OCI-LY1 (cell line): ENCODE data around the gene SIRT4.
A peak's percentile ranks its signal among the peaks of the same experiment; 100 is the strongest.

Experiments
- H2AFZ ChIP-seq: fragments of 200-600 bp; sonication (generic), shearing (Covaris generic); 2 replicates; pipeline ENCODE4 v1.6.0; 2014; ENCODE audit warnings: antibody characterized with exemption, mild to moderate bottlenecking, low read length
- H3F3A ChIP-seq: fragments of 200-600 bp; sonication (generic), shearing (Covaris generic); 2 replicates; pipeline ENCODE4 v1.6.0; 2014; ENCODE audit warnings: mild to moderate bottlenecking, antibody characterized with exemption, low read length, moderate library complexity; ENCODE audit not compliant: insufficient read depth
- H3K27ac ChIP-seq: fragments of 200-600 bp; sonication (generic); 2 replicates; pipeline ENCODE4 v1.5.1; 2014; ENCODE audit warnings: low read length, mixed run types, mild to moderate bottlenecking, low read depth; ENCODE audit not compliant: poor library complexity, severe bottlenecking
- H3K27me3 ChIP-seq: fragments of 200-600 bp; sonication (generic); 2 replicates; pipeline ENCODE4 v1.6.0; 2014; ENCODE audit warnings: antibody characterized with exemption, mild to moderate bottlenecking, low read length, moderate library complexity; ENCODE audit not compliant: insufficient read depth
- H3K36me3 ChIP-seq: fragments of 200-600 bp; sonication (generic); 2 replicates; pipeline ENCODE4 v1.6.1; 2014; ENCODE audit warnings: mild to moderate bottlenecking, antibody characterized with exemption, low read length, moderate library complexity, mixed read lengths; ENCODE audit not compliant: insufficient read depth
- H3K4me1 ChIP-seq: fragments of 200-600 bp; sonication (generic); 2 replicates; pipeline ENCODE4 v1.5.1; 2014; ENCODE audit warnings: mild to moderate bottlenecking, low read length, moderate library complexity; ENCODE audit not compliant: insufficient read depth, severe bottlenecking
- H3K4me2 ChIP-seq: fragments of 200-600 bp; sonication (generic), shearing (Covaris generic); 2 replicates; pipeline ENCODE4 v1.6.1; 2014; ENCODE audit warnings: low read length
- H3K4me3 ChIP-seq: fragments of 200-600 bp; sonication (generic); 2 replicates; pipeline ENCODE4 v1.5.1; 2014; ENCODE audit warnings: low read length, low read depth, mild to moderate bottlenecking, mixed read lengths; ENCODE audit not compliant: poor library complexity, severe bottlenecking
- H3K79me2 ChIP-seq: fragments of 200-600 bp; shearing (Covaris generic); 2 replicates; pipeline ENCODE4 v1.6.1; 2016; ENCODE audit warnings: mixed run types, low read length, mixed read lengths; ENCODE audit not compliant: insufficient read depth
- H3K9ac ChIP-seq: fragments of 200-600 bp; sonication (generic), shearing (Covaris generic); 2 replicates; pipeline ENCODE4 v1.6.1; 2014; ENCODE audit warnings: mild to moderate bottlenecking, low read length, mixed read lengths
- H3K9me2 ChIP-seq: fragments of 200-600 bp; sonication (generic), shearing (Covaris generic); 2 replicates; pipeline ENCODE4 v1.6.1; 2014; ENCODE audit warnings: low read depth, mild to moderate bottlenecking, low read length, mixed read lengths
- H3K9me3 ChIP-seq: fragments of 200-600 bp; shearing (Covaris generic); 2 replicates; pipeline ENCODE4 v1.6.1; 2014; ENCODE audit warnings: low read length, mixed read lengths
- H4K20me1 ChIP-seq: fragments of 200-600 bp; sonication (generic), shearing (Covaris generic); 2 replicates; pipeline ENCODE4 v1.6.0; 2016; ENCODE audit warnings: mild to moderate bottlenecking, low read length; ENCODE audit not compliant: insufficient read depth
- EZH2 ChIP-seq: fragments of 200-600 bp; sonication (generic), shearing (Covaris generic); IDR thresholded peaks from 2 replicates; pipeline ENCODE4 v1.8.0; 2017; ENCODE audit warnings: borderline replicate concordance, mixed run types, mild to moderate bottlenecking, antibody characterized with exemption, low read length, moderate library complexity, mixed read lengths
- TF ChIP-seq, protein P1 (sequence below): fragments of 200-600 bp; sonication (generic), shearing (Covaris generic); IDR thresholded peaks from 2 replicates; pipeline ENCODE4 v1.5.1; 2017; ENCODE audit warnings: mild to moderate bottlenecking, antibody characterized with exemption, low read length, moderate library complexity, mixed read lengths

SIRT4 gene

DNA sequence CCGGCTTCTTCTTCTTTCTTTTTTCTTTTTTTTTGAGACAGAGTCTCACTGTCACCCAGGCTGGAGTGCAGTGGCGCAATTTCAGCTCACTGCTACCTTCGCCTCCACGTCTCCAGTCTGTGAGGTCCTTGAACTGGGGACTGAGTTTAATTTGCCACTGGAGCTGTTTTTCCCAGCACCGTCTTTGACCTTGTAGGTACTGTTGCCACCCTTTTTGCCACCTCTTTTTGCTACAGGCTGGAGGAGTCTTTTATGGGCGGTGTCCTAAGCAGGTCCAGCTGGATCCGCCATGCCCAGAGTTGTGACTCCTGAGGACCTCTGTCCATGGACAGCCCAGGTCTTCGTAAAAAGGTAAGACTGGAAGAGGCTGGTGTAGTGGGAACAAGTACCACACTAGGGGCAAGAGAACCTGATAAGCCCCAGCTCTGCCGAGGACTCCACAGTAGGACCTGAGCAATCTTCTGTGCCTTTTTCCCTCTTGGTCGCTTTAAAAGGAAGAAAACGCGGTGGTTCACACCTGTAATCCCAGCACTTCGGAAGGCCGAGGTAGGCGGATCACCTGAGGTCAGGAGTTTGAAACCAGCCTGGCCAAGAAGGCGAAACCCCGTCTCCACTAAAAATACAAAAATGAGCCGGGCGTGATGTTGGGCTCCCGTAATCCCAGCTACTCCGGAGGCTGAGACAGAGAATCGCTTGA, 11.4 kb upstream of the SIRT4 start:
- H3K9ac ChIP-seq = no peak overlapping the region
- no peaks in the 10 kb centered on the region for H3K27me3 ChIP-seq
- H2AFZ ChIP-seq = no peak overlapping the region
- H3K9me3 ChIP-seq = no peaks in the 10 kb centered on the region
- H3K4me2 ChIP-seq = peak overlapping the region; percentile 19; the same call in 1 of the 2 replicates
- peak overlapping the region; percentile 18 for H3K4me3 ChIP-seq
- H3K4me1 ChIP-seq = peaks cover 22% of the 10 kb centered on the region
- no peaks in the 10 kb centered on the region for H3K79me2 ChIP-seq
- H4K20me1 ChIP-seq = no peaks in the 10 kb centered on the region
- peak overlapping the region; percentile 22 for H3K27ac ChIP-seq
- H3K9me2 ChIP-seq = no peaks in the 10 kb centered on the region
- peaks cover 7% of the 10 kb centered on the region; the same call in 1 of the 2 replicates for H3F3A ChIP-seq
- no peaks in the 10 kb centered on the region for H3K36me3 ChIP-seq
- no peak for TF ChIP-seq EZH2
- TF ChIP-seq, protein P1, sequence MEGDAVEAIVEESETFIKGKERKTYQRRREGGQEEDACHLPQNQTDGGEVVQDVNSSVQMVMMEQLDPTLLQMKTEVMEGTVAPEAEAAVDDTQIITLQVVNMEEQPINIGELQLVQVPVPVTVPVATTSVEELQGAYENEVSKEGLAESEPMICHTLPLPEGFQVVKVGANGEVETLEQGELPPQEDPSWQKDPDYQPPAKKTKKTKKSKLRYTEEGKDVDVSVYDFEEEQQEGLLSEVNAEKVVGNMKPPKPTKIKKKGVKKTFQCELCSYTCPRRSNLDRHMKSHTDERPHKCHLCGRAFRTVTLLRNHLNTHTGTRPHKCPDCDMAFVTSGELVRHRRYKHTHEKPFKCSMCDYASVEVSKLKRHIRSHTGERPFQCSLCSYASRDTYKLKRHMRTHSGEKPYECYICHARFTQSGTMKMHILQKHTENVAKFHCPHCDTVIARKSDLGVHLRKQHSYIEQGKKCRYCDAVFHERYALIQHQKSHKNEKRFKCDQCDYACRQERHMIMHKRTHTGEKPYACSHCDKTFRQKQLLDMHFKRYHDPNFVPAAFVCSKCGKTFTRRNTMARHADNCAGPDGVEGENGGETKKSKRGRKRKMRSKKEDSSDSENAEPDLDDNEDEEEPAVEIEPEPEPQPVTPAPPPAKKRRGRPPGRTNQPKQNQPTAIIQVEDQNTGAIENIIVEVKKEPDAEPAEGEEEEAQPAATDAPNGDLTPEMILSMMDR = no peak

DNA sequence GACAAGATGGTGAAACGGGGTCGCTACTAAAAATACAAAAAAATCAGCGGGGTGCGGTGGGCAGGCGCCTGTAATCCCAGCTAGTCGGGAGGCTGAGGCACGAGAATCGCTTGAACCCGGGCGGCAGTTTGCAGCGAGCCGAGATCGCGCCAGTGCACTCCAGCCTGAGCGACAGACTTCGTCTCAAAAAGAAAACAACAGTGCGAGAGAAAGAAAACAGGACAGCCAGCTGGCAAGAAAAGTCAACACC, 9.8 kb upstream of the SIRT4 start:
- no peaks in the 10 kb centered on the region for H3K36me3 ChIP-seq
- peak overlapping the region; percentile 78 for H3K4me2 ChIP-seq
- H3K27ac ChIP-seq = peak overlapping the region; percentile 96
- H4K20me1 ChIP-seq = no peaks in the 10 kb centered on the region
- H3F3A ChIP-seq = peaks cover 7% of the 10 kb centered on the region; the same call in 1 of the 2 replicates
- H3K9ac ChIP-seq = peak overlapping the region; percentile 66
- H3K9me3 ChIP-seq = no peaks in the 10 kb centered on the region
- H3K79me2 ChIP-seq = no peaks in the 10 kb centered on the region
- H2AFZ ChIP-seq = no peak overlapping the region
- no peaks in the 10 kb centered on the region for H3K9me2 ChIP-seq
- H3K27me3 ChIP-seq = no peaks in the 10 kb centered on the region
- peaks cover 22% of the 10 kb centered on the region for H3K4me1 ChIP-seq
- TF ChIP-seq, protein P1 = no peak
- no peak for TF ChIP-seq EZH2
- peak overlapping the region; percentile 57 for H3K4me3 ChIP-seq

DNA sequence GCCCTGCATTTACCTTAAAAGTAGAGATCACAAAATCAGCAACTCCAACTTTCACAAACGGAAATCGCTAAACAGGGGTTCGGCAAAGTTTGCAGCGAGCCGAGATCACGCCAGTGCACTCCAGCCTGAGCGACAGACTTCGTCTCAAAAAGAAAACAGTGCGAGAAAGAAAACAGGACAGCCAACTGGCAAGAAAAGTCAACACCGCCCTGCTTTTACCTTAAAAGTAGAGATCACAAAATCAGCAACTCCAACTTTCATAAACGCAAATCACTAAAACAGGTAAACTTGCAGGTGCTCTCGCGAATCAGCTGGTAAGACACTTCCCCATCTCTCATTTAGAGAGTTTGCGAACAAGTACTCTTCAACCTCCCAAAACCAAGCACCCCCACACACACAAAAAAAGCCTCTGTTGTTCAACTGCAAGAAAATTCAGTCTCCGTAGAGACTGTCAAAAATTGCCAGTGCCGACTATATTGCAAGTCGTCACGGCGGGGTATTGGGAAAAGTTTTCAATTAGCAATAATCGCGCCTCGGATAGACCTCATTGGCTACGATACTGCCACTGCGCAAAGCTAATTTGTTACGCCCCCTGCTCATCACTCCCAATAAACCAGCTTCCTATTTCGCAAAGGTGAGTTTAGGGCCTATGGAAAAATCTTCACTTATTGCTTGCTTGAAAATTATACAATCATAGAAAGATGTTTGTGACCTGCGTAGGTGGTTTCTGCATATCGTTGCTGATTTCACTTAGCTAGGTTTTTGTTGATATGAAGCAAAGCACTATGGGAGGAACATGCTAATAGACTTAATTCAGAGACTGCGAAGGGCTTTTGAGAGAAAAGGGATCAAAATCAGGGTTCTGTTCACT, 9.2 kb upstream of the SIRT4 start, which contains the start of gene RNU4-1:
RNU4-1 (minus strand) TSS at position 577 of the 871 bp plus-strand sequence.
- peak within 1 kb of the TSS; percentile 66 for H3K9ac ChIP-seq
- H3K79me2 ChIP-seq = no peaks in the 10 kb centered on the region
- H3K4me2 ChIP-seq = peak within 1 kb of the TSS; percentile 78
- no peaks in the 10 kb centered on the region for H3K9me3 ChIP-seq
- H3K27me3 ChIP-seq = no peaks in the 10 kb centered on the region
- H2AFZ ChIP-seq = no peak within 1 kb of the TSS; the same call in 1 of the 2 replicates
- H3K9me2 ChIP-seq = no peaks in the 10 kb centered on the region
- H4K20me1 ChIP-seq = no peaks in the 10 kb centered on the region
- TF ChIP-seq, protein P1 = no peak
- no peak for TF ChIP-seq EZH2
- peaks cover 22% of the 10 kb centered on the region for H3K4me1 ChIP-seq
- no peaks in the 10 kb centered on the region for H3K36me3 ChIP-seq
- H3K4me3 ChIP-seq = peak within 1 kb of the TSS; percentile 57
- H3K27ac ChIP-seq = peak within 1 kb of the TSS; percentile 96
- peaks cover 7% of the 10 kb centered on the region; the same call in 1 of the 2 replicates for H3F3A ChIP-seq
